GM18519 (cell line): ENCODE data around the gene HID1.
"Not testable (repeated sequence)": the region's sequence is repeated elsewhere in the genome, so short reads cannot be mapped to it uniquely, and the experiment has no call there.

Experiments used
- ATAC-seq: cut with Tn5 transposase; IDR thresholded peaks from one replicate; pipeline ENCODE4 v1.9.1; 2021; ENCODE audit warnings: mild to moderate bottlenecking, moderate library complexity; ENCODE audit not compliant: unreplicated experiment, low FRiP score

Gene HID1

GRCh38 chr17:74972107-74972972 is at the start of gene HID1:
HID1 (minus strand) TSS chr17:74972759; CDS start chr17:74972656, 103 bp downstream.
- no peak for ATAC-seq

GRCh38 chr17:75020331-75021110 is 48.0 kb upstream of the HID1 start:
- no peak for ATAC-seq

GRCh38 chr17:75019710-75020109 is 47.2 kb upstream of the HID1 start:
- ATAC-seq, result no peak

- ATAC-seq, result no peak
Measured at GRCh38 chr17:75019146-75019545, 46.6 kb upstream of the HID1 start.

- no peak for ATAC-seq
Measured at GRCh38 chr17:75013092-75013559, 40.6 kb upstream of the HID1 start.

- peak; percentile 53 for ATAC-seq
Measured at GRCh38 chr17:75012346-75013091, 40.0 kb upstream of the HID1 start, which contains the start of gene MRPL58. MRPL58 (plus strand) TSS chr17:75012670; CDS start chr17:75012687, 17 bp downstream.

GRCh38 chr17:75012096-75012345 is 39.5 kb upstream of the HID1 start:
- ATAC-seq, result no peak

- ATAC-seq, result no peak
Measured at GRCh38 chr17:75011401-75012095, 39.0 kb upstream of the HID1 start.

- no peak for ATAC-seq
Measured at GRCh38 chr17:75010683-75011400, 38.3 kb upstream of the HID1 start.

- no peak for ATAC-seq
Measured at GRCh38 chr17:75009139-75009724, 36.7 kb upstream of the HID1 start.

- ATAC-seq, result no peak
Measured at GRCh38 chr17:75008373-75008772, 35.8 kb upstream of the HID1 start.

- no peak for ATAC-seq
Measured at GRCh38 chr17:75006653-75007052, 34.1 kb upstream of the HID1 start.

- not testable (repeated sequence) for ATAC-seq
Measured at GRCh38 chr17:75006084-75006483, 33.5 kb upstream of the HID1 start.

- ATAC-seq, result no peak
Measured at GRCh38 chr17:75005291-75005690, 32.7 kb upstream of the HID1 start.

- no peak for ATAC-seq
Measured at GRCh38 chr17:75004371-75004770, 31.8 kb upstream of the HID1 start.

- ATAC-seq, result no peak
Measured at GRCh38 chr17:75003957-75004355, 31.4 kb upstream of the HID1 start.

GRCh38 chr17:75003070-75003956 is 30.8 kb upstream of the HID1 start:
- no peak for ATAC-seq
